HEK293 (cell line): ENCODE measurements around the gene MTMR11.

Experiments
- ATF2 ChIP-seq: fragments of 450-650 bp; formaldehyde crosslinking; IDR thresholded peaks from 2 replicates; pipeline ENCODE4 v1.5.1; 2016; ENCODE audit warnings: missing biosample characterization, missing genetic modification characterization, low read depth
- BCL11A ChIP-seq: fragments of 450-650 bp; formaldehyde crosslinking; IDR thresholded peaks from 2 replicates; pipeline ENCODE4 v1.5.1; 2016; ENCODE audit warnings: low read depth, missing biosample characterization, missing genetic modification characterization
- BCL6B ChIP-seq: fragments of 450-650 bp; formaldehyde crosslinking; IDR thresholded peaks from 2 replicates; pipeline ENCODE4 v1.5.1; 2017; ENCODE audit warnings: missing biosample characterization, missing genetic modification characterization
- GLIS2 ChIP-seq: fragments of 450-650 bp; formaldehyde crosslinking; IDR thresholded peaks from 2 replicates; pipeline ENCODE4 v1.5.1; 2016; ENCODE audit warnings: missing biosample characterization, missing genetic modification characterization
- KLF7 ChIP-seq: fragments of 450-650 bp; formaldehyde crosslinking; IDR thresholded peaks from 2 replicates; pipeline ENCODE4 v1.5.1; 2016; ENCODE audit warnings: missing biosample characterization, missing genetic modification characterization, borderline replicate concordance
- OVOL3 ChIP-seq: fragments of 450-650 bp; formaldehyde crosslinking; IDR thresholded peaks from 2 replicates; pipeline ENCODE4 v1.5.1; 2016; ENCODE audit warnings: missing biosample characterization, missing genetic modification characterization
- PATZ1 ChIP-seq: fragments of 450-650 bp; formaldehyde crosslinking; IDR thresholded peaks from 2 replicates; pipeline ENCODE4 v1.5.1; 2016; ENCODE audit warnings: missing biosample characterization, missing genetic modification characterization
- PRDM1 ChIP-seq: fragments of 450-650 bp; formaldehyde crosslinking; IDR thresholded peaks from 2 replicates; pipeline ENCODE4; 2016; ENCODE audit warnings: missing biosample characterization, missing genetic modification characterization
- PRDM10 ChIP-seq: fragments of 450-650 bp; formaldehyde crosslinking; IDR thresholded peaks from 2 replicates; pipeline ENCODE4 v1.5.1; 2016; ENCODE audit warnings: missing biosample characterization, missing genetic modification characterization
- SP3 ChIP-seq: fragments of 450-650 bp; formaldehyde crosslinking; IDR thresholded peaks from 2 replicates; pipeline ENCODE4 v1.5.1; 2016; ENCODE audit warnings: missing biosample characterization, missing genetic modification characterization
- ZBTB17 ChIP-seq: fragments of 450-650 bp; formaldehyde crosslinking; IDR thresholded peaks from 2 replicates; pipeline ENCODE4 v1.5.1; 2016; ENCODE audit warnings: missing biosample characterization, missing genetic modification characterization
- ZNF114 ChIP-seq: fragments of 450-650 bp; formaldehyde crosslinking; IDR thresholded peaks from 2 replicates; pipeline ENCODE4 v1.5.0; 2017; ENCODE audit warnings: missing biosample characterization, missing genetic modification characterization
- ZNF140 ChIP-seq: fragments of 450-650 bp; formaldehyde crosslinking; IDR thresholded peaks from 2 replicates; pipeline ENCODE4 v1.5.1; 2016; ENCODE audit warnings: missing biosample characterization, missing genetic modification characterization
- ZNF184 ChIP-seq: fragments of 450-650 bp; IDR thresholded peaks from 2 replicates; pipeline ENCODE4 v1.5.1; 2018; ENCODE audit warnings: missing biosample characterization, mild to moderate bottlenecking, missing genetic modification characterization
- ZNF2 ChIP-seq: fragments of 450-650 bp; formaldehyde crosslinking; IDR thresholded peaks from 2 replicates; pipeline ENCODE4 v1.5.1; 2016; ENCODE audit warnings: missing biosample characterization, missing genetic modification characterization
- ZNF211 ChIP-seq: fragments of 450-650 bp; formaldehyde crosslinking; IDR thresholded peaks from 2 replicates; pipeline ENCODE4 v1.5.1; 2016; ENCODE audit warnings: low read depth, missing biosample characterization, missing genetic modification characterization
- ZNF266 ChIP-seq: fragments of 450-650 bp; formaldehyde crosslinking; IDR thresholded peaks from 2 replicates; pipeline ENCODE4 v1.5.1; 2016; ENCODE audit warnings: missing biosample characterization, missing genetic modification characterization, low read depth
- ZNF341 ChIP-seq: fragments of 450-650 bp; formaldehyde crosslinking; IDR thresholded peaks from 2 replicates; pipeline ENCODE4; 2016; ENCODE audit warnings: low read depth, missing biosample characterization, missing genetic modification characterization
- ZNF473 ChIP-seq: fragments of 450-650 bp; formaldehyde crosslinking; IDR thresholded peaks from 2 replicates; pipeline ENCODE4 v1.5.1; 2017; ENCODE audit warnings: missing biosample characterization, missing genetic modification characterization
- ZNF521 ChIP-seq: fragments of 450-650 bp; formaldehyde crosslinking; IDR thresholded peaks from 2 replicates; pipeline ENCODE4 v1.5.1; 2017; ENCODE audit warnings: missing biosample characterization, mild to moderate bottlenecking, missing genetic modification characterization
- ZNF571 ChIP-seq: fragments of 450-650 bp; formaldehyde crosslinking; IDR thresholded peaks from 2 replicates; pipeline ENCODE4 v1.5.0; 2017; ENCODE audit warnings: missing biosample characterization, missing genetic modification characterization
- ZNF621 ChIP-seq: fragments of 450-650 bp; formaldehyde crosslinking; IDR thresholded peaks from 2 replicates; pipeline ENCODE4 v1.5.1; 2017; ENCODE audit warnings: missing biosample characterization, missing genetic modification characterization
- ZNF629 ChIP-seq: fragments of 450-650 bp; formaldehyde crosslinking; IDR thresholded peaks from 2 replicates; pipeline ENCODE4 v1.5.1; 2017; ENCODE audit warnings: missing biosample characterization, missing genetic modification characterization
- ZNF692 ChIP-seq: fragments of 450-650 bp; formaldehyde crosslinking; IDR thresholded peaks from 2 replicates; pipeline ENCODE4 v1.5.1; 2016; ENCODE audit warnings: missing biosample characterization, missing genetic modification characterization
- ZNF768 ChIP-seq: fragments of 450-650 bp; formaldehyde crosslinking; IDR thresholded peaks from 2 replicates; pipeline ENCODE4 v1.5.1; 2018; ENCODE audit warnings: missing biosample characterization, mild to moderate bottlenecking, missing genetic modification characterization
- ZSCAN18 ChIP-seq: fragments of 450-650 bp; formaldehyde crosslinking; IDR thresholded peaks from 2 replicates; pipeline ENCODE4 v1.5.1; 2016; ENCODE audit warnings: missing biosample characterization, missing genetic modification characterization

The MTMR11 gene

GRCh38 chr1:149937759-149938158 lies 1.1 kb upstream of the MTMR11 start (continued):
- 0 out of 2 replicates have a peak, but pooled peaks have one; percentile 1 for TF ChIP-seq PRDM1 (tag by site-specific recombination)
- no peak for TF ChIP-seq ZNF768 (tag by site-specific recombination)
- no peak for TF ChIP-seq ZNF266
- TF ChIP-seq ZNF571 (tag by site-specific recombination), result no peak
- no peak for TF ChIP-seq ZNF140 (tag by site-specific recombination)
- 0 out of 2 replicates have a peak, but pooled peaks have one; percentile 7 for TF ChIP-seq ZNF341
- TF ChIP-seq ZNF521 (tag by site-specific recombination), result no peak
- no peak for TF ChIP-seq KLF7 (tag by site-specific recombination)
- TF ChIP-seq ZNF692, result no peak
- no peak for TF ChIP-seq ZNF2
- TF ChIP-seq ZNF473, result no peak
- no peak for TF ChIP-seq ZSCAN18 (tag by site-specific recombination)
- TF ChIP-seq ATF2 (tag by site-specific recombination), result no peak
- no peak for TF ChIP-seq ZNF114 (tag by site-specific recombination)
- no peak for TF ChIP-seq ZNF629 (tag by site-specific recombination)
- TF ChIP-seq SP3 (tag by site-specific recombination), result no peak
- no peak for TF ChIP-seq ZNF621 (tag by site-specific recombination)
- TF ChIP-seq BCL11A (tag by site-specific recombination), result no peak
- TF ChIP-seq BCL6B (tag by site-specific recombination), result no peak
- no peak for TF ChIP-seq GLIS2 (tag by site-specific recombination)
- TF ChIP-seq ZNF211 (tag by site-specific recombination), result no peak
- TF ChIP-seq ZNF184 (tag by site-specific recombination), result no peak
- 0 out of 2 replicates have a peak, but pooled peaks have one; percentile 35 for TF ChIP-seq PATZ1 (tag by site-specific recombination)
- TF ChIP-seq ZBTB17 (tag by site-specific recombination), result no peak
- no peak for TF ChIP-seq OVOL3 (tag by site-specific recombination)
- TF ChIP-seq PRDM10 (tag by site-specific recombination), result peak; percentile 41; the same call in 1 of the 2 replicates
